Activated T-cell treated with anti-CD3 and anti-CD28 coated beads, Interleukin-2, amount 50 U/mL, for 48 hours (primary cell): Measurements from ENCODE around the gene TLX1.
A peak's percentile ranks its signal among the peaks of the same experiment; 100 is the strongest.

Experiments used
- DNase-seq, 2 experiments: peaks; one replicate each; pipeline ENCODE4 v3.0.0-alpha.2; 2020

Gene TLX1

DNA sequence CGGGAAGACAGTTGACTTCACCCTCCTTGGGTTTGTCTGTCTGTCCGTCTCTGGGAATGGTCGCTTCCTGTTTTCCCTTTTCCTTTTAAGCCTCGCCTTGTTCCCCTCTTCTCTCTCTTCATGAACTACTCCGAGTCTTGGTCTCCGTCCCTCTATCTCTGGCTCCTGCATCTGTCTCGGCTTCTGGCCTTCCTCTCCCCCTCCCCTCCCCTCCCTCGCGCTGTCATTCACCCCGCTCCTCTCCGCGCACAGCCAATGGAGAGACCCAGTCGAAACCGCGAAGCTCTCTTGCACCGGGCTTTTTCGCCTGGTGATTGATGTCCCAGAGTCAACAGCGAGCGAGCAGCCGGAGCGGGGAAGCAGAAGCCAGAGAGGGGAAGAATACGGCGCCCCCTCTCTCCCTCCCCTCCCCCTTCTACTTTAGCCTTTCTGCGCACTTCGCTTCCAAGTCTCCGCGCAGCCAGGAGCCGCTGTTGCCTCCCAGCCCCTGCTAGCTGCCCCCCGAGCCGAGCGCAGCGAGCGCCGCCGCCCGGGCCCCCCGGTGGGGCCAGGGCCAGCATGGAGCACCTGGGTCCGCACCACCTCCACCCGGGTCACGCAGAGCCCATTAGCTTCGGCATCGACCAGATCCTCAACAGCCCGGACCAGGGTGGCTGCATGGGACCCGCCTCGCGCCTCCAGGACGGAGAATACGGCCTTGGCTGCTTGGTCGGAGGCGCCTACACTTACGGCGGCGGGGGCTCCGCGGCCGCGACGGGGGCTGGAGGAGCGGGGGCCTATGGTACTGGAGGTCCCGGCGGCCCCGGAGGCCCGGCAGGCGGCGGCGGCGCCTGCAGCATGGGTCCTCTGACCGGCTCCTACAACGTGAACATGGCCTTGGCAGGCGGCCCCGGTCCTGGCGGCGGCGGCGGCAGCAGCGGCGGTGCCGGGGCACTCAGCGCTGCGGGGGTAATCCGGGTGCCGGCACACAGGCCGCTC, at the start of gene TLX1:
Gene TLX1, plus strand, starts transcription at position 317 of the 978 bp plus-strand sequence. Its CDS starts 242 bp downstream, at position 559.
- DNase-seq: peak in 1 of 2 experiments; percentile 35

DNA sequence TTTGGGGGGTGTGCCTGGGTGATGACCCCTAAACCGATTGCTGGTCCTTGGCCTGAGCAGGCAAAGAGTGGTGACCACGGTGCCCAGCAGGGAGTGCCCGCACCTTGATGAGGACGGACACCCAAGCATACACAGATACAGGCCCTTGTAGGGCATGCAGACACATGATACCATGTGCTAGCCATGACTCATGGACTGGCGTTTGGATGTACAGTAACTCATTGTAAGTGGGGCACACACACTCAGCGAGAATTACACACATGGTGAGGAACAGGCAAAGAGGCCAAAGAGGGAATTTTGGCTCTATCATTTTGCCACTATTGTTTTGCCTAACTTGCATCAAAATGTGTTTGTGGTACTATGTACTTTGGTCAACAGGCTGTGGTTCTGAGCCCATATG, 45.3 kb upstream of the TLX1 start:
- no peak for DNase-seq

GRCh38 chr10:101087376-101087775, 43.7 kb upstream of the TLX1 start:
- DNase-seq: no peak

DNA sequence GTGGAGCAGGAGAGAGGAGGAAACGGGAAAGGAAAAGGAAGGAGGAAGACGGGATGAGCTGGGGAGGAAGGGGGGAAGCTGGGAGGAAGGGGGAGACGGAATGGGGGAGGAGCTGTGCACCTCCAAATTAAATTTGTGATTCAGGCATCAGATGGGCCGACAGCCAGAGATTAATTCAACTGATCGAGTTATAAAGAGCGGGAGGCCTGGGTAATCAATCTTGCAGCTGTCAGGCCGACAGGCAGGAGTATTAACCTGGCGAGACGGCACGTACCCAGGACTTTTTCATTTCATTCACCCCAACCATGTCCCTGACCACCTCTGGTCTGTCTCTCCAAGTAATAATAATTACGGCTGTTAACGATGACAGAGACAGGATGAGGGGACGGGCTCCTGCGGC, 43.1 kb upstream of the TLX1 start:
- no peak for DNase-seq

DNA sequence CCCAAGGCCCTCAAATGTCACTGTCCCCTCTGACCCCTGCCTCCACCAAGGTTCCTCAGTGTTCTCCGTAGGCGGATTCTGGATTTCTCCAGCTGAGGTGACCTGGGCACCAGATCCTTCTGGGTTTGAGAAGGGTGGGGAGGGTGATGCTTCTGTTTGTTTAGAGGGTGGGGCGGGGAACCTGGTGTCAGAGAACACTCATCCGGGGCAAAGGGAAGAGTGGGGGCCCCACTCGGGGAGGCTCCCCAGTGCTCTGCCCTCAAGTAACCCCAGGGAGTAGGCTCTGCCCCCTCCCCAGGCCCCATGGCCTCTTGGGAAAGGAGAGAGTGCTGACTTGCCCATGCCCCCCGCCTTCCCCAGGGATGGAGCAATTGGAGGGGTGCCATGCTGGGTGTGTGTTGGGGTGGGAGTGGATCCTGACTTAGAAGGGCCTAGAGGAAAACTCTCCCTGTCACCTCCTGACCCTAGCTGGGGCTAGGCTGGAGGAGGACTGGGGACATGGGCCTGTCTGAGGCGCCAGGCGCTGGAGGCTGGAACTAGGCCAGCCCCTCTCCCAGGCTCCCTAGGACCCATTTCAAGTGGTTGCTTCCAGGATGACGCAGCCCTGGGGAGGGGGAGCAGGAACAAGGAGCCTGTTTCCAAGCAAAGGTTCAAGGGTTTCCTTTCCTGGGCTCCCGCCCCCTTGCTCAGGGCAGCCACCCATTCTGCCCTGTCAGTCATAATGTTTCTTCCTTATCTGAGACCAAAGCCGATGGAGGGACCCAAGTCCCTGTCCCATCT, 41.4 kb upstream of the TLX1 start:
- no peak for DNase-seq

DNA sequence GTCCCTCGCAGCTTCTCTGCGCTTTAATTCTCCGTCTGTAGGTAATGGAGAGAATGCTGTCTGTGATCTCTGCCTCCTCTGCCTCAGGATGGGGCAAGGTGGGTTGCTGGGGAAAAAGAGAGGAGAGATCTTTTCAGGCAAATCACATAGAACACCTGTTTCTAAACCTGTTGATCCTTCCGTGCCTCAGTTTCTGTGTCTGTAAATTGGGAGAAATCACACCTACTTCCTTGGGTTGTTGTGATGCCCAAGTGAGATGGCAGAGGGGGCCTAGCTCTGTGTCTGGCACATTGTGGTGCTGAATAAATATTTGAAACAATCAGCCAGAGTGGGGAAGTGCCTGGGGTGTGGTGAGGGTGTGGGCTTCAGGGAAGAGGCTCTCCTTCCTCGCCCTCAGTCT, 40.5 kb upstream of the TLX1 start:
- DNase-seq: no peak

DNA sequence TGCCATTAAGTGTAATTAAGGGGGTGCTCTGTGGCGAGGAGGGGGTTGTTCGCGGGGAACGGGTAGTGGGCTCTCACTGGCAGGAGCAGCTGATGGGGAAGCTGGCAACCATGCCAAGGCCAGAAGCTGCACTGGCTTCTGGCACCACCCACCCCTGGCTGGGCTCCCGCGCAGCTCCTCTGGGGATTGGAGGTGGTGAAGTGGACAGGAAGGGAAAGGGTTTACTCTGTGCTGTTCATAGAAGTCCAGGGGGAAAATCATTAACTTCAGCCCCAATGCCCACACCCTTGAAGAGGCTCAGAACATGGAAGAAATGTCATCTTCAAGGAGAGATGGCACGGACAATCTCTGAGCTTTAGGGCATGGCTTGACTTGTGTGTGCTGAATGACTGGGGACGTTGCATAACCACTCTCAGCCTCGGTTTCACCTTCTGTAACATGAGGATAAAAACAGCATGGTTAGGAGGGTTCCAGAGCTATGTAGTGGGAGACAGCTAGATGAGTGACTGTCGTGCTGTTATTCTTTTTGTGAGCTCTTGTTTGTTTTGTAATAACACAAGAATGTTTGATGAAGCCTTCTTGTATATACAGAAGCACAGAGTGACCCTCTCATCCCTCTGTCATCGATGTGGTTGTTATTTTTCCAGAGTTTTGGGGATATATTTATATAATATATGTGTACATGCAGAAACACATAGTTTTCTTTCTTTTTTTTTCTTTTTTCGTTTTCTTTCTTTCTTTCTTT, 39.4 kb upstream of the TLX1 start:
- DNase-seq: no peak

- no peak for DNase-seq
Observed at GRCh38 chr10:101092881-101093354, 38.2 kb upstream of the TLX1 start.

DNA sequence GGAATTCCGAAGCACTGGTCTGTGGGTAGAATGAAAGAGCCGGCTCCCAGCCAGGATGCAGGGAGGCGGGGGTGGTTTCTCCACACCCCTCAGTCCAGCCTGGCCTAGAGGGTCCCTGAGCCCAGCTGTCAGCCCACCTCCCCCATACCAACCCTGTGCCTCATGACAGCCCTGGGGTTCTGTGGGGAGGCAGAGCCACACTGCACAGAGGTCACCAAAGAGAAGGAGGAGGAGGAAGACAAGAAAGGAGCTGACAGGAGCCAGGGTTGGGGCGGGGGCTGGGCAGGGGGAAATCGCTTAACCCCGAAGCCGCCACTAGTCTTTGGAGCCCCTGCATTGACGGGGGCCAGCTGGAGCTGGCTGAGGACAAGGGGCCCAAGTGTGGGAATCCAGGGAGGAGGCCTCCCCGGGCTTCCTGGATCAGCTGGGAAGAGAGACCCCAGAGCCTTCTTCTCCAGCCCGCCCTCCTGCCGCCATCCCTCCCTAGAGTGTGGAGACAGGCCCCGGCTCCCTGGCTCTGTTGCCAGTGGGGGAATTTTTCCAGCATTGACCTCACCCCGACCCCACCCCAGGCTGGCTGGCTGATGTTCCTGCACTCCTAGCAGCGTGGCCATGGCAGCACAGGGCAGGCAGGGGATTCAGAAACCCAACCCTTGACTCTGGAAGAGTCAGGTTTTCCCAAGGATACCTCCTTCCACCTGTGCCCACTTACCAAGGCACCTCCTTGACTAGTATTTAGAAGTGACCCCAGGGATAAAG, 36.8 kb upstream of the TLX1 start:
- DNase-seq: no peak

DNA sequence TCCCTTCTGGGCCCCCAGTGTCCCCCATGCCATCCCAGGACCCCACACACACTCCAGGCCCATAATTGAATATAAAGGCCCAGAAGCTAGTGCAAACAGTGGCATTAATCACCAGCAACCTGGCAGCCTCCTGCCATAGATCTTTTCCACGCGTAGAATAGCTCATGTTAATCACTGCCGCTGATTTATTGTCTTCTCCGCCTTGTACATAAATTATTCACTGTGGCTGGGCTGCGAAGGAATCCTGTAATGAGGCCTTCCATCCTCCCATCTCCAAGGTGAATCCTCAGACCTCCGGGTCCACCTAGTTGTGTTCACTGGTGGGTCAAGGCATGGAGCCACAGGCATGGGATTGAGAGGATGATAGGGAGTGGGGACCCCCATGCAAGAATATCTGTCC, 36.1 kb upstream of the TLX1 start:
- DNase-seq: no peak

DNA sequence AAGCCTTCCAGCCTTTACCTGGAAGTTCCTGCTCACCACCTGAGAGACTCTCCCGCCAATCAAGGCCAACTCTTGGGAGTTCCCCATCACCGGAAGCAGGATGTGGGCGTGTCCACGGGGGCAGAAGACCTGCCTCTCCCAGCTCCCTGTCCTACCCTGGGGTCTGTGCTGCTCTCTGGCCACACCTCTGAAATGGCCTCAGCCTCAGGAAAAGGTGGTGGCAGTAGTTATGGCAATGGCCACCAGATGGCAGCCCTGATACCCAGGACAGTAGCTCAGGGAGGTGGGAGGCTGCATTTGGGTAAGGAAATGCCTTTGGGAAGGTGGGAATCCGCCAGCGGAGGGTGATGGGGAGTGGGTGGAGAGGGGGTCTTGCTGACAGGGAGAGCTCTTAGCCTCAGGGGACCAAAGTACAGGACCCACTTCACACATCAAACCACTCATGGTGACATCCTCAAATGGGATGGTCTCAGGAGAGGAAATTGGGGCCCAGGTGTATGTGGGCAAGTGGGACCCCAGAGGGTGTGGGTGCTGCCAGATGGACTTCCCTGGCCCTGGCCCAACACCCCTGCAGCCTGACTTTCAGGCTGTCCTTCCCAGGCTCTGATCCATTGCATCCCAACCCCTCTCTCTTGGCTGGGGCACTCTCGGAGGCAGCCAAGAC, 35.4 kb upstream of the TLX1 start:
- DNase-seq: peak; percentile 86 to 87

GRCh38 chr10:101096378-101096777, 34.7 kb upstream of the TLX1 start:
- DNase-seq: no peak

DNA sequence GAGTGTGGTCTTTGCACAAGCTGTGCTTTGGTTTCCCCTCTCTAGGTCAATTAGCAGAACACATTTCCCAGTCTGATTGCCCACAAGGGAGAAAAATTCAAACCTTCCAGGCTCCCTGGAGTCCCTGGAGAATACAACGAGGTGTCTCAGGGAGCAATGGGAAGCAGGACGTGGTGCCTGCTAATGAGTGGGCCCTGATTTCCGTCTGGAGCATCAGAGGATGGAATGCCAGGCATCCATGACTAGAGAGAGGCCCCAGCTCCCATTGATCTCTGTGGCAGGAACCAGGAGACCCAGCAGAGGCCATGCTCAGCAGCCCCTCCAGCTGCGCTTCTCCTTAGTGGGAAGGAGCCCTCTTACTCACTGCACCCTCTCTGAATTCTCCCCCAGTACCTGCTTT, 33.2 kb upstream of the TLX1 start:
- no peak for DNase-seq

DNA sequence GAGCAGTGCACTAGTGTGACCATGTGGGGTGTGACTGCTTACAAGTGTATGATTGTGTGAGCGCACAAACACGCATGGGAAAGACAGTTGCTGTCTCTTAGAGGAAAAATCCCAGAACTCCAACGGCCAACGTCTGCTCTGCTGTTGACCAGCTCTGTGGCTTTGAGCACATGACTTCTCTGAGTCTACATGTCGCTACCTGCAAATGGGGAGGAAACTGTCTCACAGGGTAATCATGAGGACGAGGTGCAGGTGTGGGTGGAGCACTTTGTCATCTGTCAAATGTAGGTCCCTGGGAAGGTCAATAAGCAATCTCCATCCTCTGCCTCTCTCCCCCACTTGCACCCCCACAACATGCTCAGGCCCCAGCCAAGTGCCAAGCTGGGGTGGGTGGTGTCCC, 31.2 kb upstream of the TLX1 start:
- no peak for DNase-seq

DNA sequence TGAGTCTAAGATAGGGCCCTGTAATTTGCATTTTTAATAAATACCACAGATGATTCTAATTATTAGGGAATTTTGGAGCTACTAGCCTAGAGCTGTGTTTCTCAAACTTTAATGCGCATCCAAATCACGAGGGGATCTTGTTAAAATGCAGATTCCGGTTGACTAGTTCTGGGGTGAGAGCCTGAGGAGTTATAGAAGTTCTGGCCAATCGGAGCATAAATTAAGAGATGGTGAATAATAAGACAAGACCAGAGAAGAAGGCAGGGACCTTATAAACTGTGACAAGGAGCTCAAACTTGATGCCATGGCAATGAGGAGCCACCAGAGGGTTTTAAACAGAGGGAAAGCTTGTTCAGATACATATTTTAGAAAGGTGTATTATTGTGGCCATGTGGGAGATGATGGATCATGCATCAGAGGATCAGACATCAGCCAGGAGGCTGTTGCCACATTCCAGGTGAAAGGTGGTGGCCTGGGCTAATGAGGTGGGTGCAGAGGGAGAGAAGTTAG, 29.7 kb upstream of the TLX1 start:
- no peak for DNase-seq

DNA sequence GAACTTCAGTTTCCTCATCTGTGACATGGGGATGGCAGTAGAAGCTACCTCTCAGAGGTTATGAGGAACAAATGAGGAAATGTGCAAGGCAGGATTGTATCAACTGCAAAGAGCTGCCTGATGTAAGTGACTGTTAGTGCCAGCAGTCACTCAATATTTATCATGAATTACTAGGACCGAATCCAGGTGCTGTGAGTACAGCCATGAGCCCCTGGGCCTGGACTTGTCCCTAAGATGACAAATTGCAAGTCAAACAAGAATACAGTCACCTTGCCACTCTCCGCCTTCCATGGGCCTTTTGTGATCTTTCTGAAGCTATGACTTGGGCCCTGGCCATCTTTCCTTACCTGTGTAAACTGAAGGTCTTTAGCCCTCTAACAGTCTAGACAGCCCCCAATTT, 27.7 kb upstream of the TLX1 start:
- DNase-seq: no peak

DNA sequence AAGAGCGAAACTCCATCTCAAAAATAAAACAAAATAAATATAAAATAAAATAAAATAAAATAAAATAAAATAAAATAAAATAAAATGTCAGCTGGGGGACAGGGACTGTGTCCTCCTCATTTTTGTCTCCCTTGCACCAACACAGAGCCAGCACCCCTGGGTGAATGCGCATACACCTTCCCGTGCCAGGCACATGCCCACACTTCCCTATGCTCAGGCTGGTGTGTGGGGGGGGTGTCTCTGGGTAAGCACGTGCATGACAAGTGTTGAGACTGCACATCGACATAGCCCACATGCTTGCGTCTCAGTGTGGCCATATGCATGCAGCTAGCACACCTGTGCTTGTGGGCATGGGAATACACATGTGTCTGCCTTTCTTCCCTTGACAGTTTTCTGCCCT, 24.7 kb upstream of the TLX1 start:
- DNase-seq: no peak

- no peak for DNase-seq
Observed at GRCh38 chr10:101107771-101108170, 23.3 kb upstream of the TLX1 start.

- DNase-seq: no peak
Observed at GRCh38 chr10:101110856-101111523, 20.1 kb upstream of the TLX1 start.

GRCh38 chr10:101111547-101111946, 19.6 kb upstream of the TLX1 start:
- no peak for DNase-seq
